HEK293 (cell line): ENCODE measurements around the gene ECI1.

ENCODE experiments used
- BCL11A ChIP-seq: fragments of 450-650 bp; formaldehyde crosslinking; IDR thresholded peaks from 2 replicates; pipeline ENCODE4 v1.5.1; 2016; ENCODE audit warnings: low read depth, missing biosample characterization, missing genetic modification characterization
- GLI4 ChIP-seq: fragments of 450-650 bp; formaldehyde crosslinking; IDR thresholded peaks from 2 replicates; pipeline ENCODE4 v1.5.1; 2016; ENCODE audit warnings: missing biosample characterization, missing genetic modification characterization
- OVOL3 ChIP-seq: fragments of 450-650 bp; formaldehyde crosslinking; IDR thresholded peaks from 2 replicates; pipeline ENCODE4 v1.5.1; 2016; ENCODE audit warnings: missing biosample characterization, missing genetic modification characterization
- YY1 ChIP-seq: fragments of 450-650 bp; formaldehyde crosslinking; IDR thresholded peaks from 2 replicates; pipeline ENCODE4 v1.5.1; 2018; ENCODE audit warnings: missing biosample characterization, missing genetic modification characterization
- ZBTB8A ChIP-seq: fragments of 450-650 bp; formaldehyde crosslinking; IDR thresholded peaks from 2 replicates; pipeline ENCODE4 v1.5.1; 2016; ENCODE audit warnings: missing biosample characterization, missing genetic modification characterization
- ZNF24 ChIP-seq: fragments of 450-650 bp; formaldehyde crosslinking; IDR thresholded peaks from 2 replicates; pipeline ENCODE4 v1.5.1; 2016; ENCODE audit warnings: missing biosample characterization, missing genetic modification characterization
- ZNF311 ChIP-seq: fragments of 450-650 bp; formaldehyde crosslinking; IDR thresholded peaks from 2 replicates; pipeline ENCODE4 v1.5.1; 2017; ENCODE audit warnings: missing biosample characterization, missing genetic modification characterization, borderline replicate concordance
- ZNF416 ChIP-seq: fragments of 450-650 bp; formaldehyde crosslinking; IDR thresholded peaks from 2 replicates; pipeline ENCODE4 v1.5.1; 2016; ENCODE audit warnings: missing biosample characterization, missing genetic modification characterization
- ZNF555 ChIP-seq: fragments of 450-650 bp; formaldehyde crosslinking; conservative IDR thresholded peaks from 2 replicates; pipeline ENCODE4 v1.5.1; 2017; ENCODE audit warnings: missing biosample characterization, mild to moderate bottlenecking, missing genetic modification characterization, inconsistent platforms
- ZNF558 ChIP-seq: fragments of 450-650 bp; formaldehyde crosslinking; IDR thresholded peaks from 2 replicates; pipeline ENCODE4 v1.5.1; 2016; ENCODE audit warnings: missing biosample characterization, missing genetic modification characterization
- ZNF707 ChIP-seq: fragments of 450-650 bp; formaldehyde crosslinking; IDR thresholded peaks from 2 replicates; pipeline ENCODE4 v1.5.1; 2016; ENCODE audit warnings: missing biosample characterization, missing genetic modification characterization
- TF ChIP-seq, protein P1 (sequence below): fragments of 450-650 bp; formaldehyde crosslinking; IDR thresholded peaks from 2 replicates; pipeline ENCODE4 v1.5.1; 2016; ENCODE audit warnings: missing biosample characterization, missing genetic modification characterization

DNA sequence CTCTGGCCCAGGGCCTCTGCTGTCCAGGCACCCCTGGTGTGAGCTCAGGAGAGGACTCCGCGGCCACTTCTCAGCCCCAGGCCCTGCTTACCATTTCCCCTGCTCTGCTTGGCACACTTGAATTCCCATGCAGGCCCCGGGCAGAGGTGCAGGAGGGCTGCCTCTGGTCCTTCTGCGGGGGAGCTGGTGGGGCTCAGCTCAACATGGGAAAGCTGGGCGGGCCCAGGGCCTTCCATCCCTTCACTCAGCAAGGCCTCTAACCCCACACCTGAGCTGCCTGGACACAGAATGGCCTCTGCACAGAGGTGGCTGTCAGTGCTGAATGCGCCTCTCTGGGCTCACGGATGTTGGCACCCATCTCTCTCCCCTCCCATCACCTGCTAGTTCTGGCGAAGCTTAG lies 29.1 kb upstream of the ECI1 start:
- TF ChIP-seq, protein P1, sequence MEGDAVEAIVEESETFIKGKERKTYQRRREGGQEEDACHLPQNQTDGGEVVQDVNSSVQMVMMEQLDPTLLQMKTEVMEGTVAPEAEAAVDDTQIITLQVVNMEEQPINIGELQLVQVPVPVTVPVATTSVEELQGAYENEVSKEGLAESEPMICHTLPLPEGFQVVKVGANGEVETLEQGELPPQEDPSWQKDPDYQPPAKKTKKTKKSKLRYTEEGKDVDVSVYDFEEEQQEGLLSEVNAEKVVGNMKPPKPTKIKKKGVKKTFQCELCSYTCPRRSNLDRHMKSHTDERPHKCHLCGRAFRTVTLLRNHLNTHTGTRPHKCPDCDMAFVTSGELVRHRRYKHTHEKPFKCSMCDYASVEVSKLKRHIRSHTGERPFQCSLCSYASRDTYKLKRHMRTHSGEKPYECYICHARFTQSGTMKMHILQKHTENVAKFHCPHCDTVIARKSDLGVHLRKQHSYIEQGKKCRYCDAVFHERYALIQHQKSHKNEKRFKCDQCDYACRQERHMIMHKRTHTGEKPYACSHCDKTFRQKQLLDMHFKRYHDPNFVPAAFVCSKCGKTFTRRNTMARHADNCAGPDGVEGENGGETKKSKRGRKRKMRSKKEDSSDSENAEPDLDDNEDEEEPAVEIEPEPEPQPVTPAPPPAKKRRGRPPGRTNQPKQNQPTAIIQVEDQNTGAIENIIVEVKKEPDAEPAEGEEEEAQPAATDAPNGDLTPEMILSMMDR: no peak
- no peak for TF ChIP-seq ZNF707
- TF ChIP-seq ZNF558: no peak
- no peak for TF ChIP-seq GLI4 (tag by site-specific recombination)
- TF ChIP-seq ZNF555 (tag by site-specific recombination): no peak
- TF ChIP-seq OVOL3 (tag by site-specific recombination): no peak
- no peak for TF ChIP-seq ZNF24 (tag by site-specific recombination)
- no peak for TF ChIP-seq ZNF311
- TF ChIP-seq ZBTB8A (tag by site-specific recombination): no peak
- no peak for TF ChIP-seq BCL11A (tag by site-specific recombination)
- no peak for TF ChIP-seq ZNF416 (tag by site-specific recombination)
- TF ChIP-seq YY1 (tag by site-specific recombination): no peak
